Kidney capillary endothelial cell (primary cell): Measurements from ENCODE around the gene CGNL1.
A peak's percentile ranks its signal among the peaks of the same experiment; 100 is the strongest.

Experiments
- DNase-seq: peaks from one replicate; pipeline ENCODE4 v3.0.0-alpha.2; 2018; ENCODE audit warnings: low spot score

Gene CGNL1

GRCh38 chr15:57385923-57386390 is 9.7 kb downstream of the CGNL1 start:
- DNase-seq: no peak

- no peak for DNase-seq
Observed at GRCh38 chr15:57386976-57387375, 10.7 kb downstream of the CGNL1 start.

- DNase-seq: no peak
Observed at GRCh38 chr15:57387564-57388076, 11.3 kb downstream of the CGNL1 start.

GRCh38 chr15:57388464-57388863 is 12.2 kb downstream of the CGNL1 start:
- no peak for DNase-seq

GRCh38 chr15:57389991-57390390 is 13.7 kb downstream of the CGNL1 start:
- DNase-seq: no peak

DNA sequence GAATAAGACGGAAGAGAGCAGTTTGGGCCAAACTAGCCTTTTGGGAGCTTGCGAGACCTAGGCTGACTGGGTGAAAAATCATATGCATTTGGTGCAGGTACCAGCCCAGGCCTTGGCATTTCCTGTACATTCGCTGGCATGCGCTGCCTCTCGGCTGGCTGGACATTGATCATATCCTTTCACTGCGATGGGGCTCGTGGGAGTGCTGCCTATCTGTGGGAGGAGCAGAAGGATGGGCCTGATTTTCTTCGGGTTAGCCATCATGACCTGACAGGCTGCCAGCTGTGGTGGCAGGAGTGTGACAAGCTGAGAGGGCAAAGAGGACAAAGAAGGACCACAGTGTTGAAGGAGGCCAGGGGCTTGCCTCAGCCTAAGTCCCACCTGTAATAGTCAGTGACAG is 14.3 kb downstream of the CGNL1 start:
- no peak for DNase-seq

DNA sequence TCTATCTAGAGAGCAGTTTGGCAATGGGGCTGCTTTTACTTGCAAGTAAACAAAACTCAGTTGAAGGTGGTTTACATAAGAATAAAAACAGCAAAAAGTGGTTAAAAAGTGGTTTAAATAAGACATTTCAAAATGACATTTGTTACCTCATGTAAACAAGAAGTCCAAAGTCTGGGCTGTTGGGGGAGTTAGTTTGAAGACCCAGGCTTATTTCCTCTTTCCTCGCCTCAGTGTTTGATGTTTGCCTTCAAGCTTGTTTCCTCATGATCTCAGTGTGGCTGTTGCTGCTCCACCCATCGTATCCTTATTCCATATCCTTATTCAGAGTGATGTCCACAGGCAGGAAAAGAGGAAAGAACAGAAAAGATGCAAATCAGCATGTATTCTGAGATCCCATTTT is 15.2 kb downstream of the CGNL1 start:
- DNase-seq: no peak

DNA sequence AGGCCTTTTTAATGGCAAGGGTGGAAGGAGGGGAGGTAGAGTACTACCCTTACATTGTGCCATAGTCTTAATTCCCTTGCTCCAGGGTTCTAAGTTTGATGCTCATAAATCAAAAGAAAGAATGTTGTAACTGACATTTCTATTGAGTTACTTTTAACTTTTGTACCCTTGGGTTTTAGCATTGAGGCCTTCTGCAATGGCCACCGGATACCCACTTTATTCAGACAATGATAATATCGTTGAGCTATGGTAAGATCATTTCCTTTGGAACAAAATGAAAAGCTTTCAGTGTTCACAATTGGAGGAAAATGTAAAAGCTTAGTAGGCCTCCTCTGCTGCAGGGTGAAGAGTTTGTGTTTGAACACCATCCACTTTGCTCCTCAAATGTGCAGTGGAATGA is 16.8 kb downstream of the CGNL1 start:
- peak; percentile 68 for DNase-seq

DNA sequence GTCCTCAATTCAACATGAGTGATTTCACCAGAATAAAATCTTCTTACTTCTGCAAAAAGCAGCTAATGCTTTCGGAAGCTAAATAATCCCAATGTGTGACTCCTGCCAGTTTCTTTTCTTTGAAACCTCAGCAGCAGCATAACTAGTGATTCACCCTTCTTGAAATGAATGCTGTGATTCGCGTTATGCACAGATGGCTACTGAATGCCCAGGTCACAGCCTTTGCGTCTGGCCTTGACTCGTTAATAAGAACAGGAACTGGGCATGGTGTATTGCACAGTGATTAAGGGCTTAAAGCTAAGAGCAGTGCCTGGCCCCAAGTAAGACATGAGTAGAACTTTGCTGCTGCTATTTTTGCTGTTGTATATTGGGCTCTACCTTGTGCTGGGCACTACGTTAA is 19.0 kb downstream of the CGNL1 start:
- peak; percentile 91 for DNase-seq

- DNase-seq: no peak
Observed at GRCh38 chr15:57398336-57398735, 22.0 kb downstream of the CGNL1 start.

- no peak for DNase-seq
Observed at GRCh38 chr15:57401546-57401945, 25.2 kb downstream of the CGNL1 start.

DNA sequence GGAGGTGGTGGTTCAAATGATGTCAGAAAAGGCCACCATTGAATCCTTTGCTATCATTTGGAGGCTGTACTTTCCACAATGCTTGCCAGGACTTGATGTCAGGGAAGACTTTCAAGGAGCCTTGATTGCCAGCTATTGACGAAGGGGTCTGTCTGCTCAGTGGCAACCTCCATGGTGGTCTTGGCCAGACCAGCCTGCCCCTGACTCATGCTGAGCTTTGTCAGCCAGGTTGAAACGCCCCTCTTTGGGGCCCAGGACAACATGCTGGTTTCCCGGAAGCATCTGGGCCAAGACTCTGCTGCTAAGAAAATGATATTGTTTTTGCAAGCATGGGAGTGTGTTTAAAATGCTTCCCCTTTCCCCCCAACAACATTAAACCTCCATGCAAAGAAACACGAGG is 26.7 kb downstream of the CGNL1 start:
- DNase-seq: no peak

GRCh38 chr15:57403566-57404325 is 27.4 kb downstream of the CGNL1 start:
- no peak for DNase-seq

GRCh38 chr15:57405133-57405532 is 28.8 kb downstream of the CGNL1 start:
- no peak for DNase-seq

- DNase-seq: no peak
Observed at GRCh38 chr15:57406062-57406772, 29.9 kb downstream of the CGNL1 start.

DNA sequence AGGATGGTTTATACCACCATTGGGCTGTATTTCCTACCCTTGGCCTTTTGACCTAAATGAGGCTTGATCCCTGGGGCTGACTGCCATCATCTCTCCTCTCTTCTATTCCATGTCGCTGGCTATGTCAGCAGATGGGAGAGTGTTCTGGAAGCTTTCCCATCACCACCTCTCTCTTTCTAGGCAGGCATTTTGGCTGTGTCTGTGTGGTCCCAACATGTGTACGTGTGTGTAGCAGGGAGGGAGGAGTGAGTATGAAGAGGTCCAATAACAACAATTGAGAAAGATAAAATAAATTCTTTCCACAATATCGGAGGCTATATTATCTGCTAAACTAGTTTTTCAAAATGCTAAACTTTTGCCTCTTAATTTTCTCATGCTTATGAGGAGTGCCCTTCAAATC is 34.1 kb downstream of the CGNL1 start:
- no peak for DNase-seq

DNA sequence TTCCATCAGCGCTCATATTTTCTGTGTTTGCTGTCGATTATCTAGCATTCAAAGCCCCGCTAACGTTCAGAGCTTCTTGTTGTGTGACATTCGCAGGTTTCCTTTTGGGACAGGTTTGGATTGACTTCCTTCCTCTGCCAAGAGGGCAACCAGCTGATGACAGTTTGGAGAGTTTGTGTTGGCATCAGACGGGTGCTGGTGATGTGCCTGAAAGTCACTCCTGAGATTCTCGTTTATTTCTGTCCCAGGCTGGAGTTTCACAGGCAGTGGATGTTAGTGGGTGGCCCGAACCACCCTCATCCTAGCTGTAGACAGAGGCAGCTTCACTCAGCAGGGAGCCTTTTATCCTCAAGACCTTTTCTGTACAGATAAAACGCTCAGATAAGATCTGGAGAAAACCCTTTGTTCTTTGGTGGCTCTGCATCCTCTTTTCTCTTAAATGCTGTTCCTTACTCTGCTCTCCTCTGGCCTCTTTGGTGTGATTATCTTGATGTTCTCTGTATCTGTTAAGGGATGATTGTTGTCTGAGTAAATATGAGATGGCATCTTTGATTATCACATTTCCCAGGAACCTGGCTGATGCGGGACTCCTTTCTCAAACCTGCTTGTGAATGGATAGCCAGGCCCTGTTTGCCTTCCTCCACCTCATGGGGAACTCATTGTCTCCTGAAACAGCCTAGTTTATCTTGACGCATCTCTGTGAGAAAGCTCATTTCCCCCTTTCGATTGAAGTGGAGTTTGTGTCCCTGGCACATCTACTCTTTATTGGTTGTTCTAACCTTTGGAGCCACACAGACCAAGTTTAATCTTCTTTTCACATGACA is 35.9 kb downstream of the CGNL1 start:
- no peak for DNase-seq

DNA sequence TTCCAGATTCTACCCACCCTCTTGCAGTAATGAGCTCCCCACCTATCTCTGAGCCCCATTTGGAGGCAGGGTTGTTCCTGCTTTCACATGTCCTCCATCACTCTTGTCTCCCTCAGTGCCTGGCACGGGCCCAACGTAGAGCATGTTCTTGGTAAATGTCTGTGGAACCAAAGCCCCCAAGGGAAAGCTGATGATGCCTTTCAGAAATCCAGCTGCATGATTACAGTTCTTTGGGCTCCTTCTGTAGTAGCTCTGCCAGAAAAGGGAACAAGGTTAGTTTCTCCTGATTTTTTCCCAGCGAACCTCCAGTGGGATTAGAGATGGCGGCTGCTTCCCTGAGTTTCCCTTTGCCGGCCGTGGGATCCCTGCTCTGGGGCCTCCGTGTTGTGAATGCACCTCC is 39.3 kb downstream of the CGNL1 start:
- DNase-seq: no peak

DNA sequence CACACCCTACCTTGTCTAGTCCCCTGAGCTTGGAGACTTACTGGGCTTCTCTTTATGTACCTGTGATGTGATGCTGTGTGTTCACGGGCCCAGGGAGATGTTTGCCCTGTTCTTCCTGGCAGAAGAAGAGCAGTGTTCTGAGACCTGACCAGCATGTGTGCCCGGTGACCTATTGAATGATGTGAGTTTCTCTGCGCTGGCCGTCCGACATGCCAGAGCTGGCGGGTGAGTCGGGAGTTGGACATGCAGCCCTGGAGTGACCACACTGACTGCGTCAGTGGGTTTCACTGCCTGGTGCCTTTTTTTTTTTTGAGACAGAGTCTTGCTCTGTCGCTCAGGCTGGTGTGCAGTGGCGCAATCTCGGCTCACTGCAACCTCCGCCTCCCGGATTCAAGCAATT is 42.3 kb downstream of the CGNL1 start:
- DNase-seq: no peak

GRCh38 chr15:57419335-57419734 is 43.0 kb downstream of the CGNL1 start:
- no peak for DNase-seq

DNA sequence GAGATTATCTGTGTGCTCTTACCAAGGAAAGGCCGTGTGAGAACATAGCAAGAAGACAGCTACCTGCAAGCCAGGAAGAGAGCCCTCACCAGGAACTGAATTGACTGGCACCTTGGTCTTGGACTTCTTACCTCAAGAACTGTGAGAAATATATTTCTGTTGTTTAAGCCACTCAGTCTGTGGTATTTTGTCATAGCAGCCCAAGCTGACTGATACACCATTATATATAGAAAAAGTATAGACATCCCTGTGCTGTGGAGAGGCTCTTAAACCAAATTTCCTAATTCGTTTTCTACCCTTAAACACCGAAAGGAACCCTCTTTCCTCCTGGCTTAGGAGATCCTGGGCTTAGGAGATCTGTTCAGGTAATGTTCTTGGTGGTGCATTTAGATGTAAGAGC is 44.8 kb downstream of the CGNL1 start:
- DNase-seq: no peak

GRCh38 chr15:57421551-57421950 is 45.2 kb downstream of the CGNL1 start:
- no peak for DNase-seq
